GM19035 (cell line): ENCODE results near the gene SDC1.

Experiments used
- ATAC-seq: cut with Tn5 transposase; IDR thresholded peaks from one replicate; pipeline ENCODE4 v1.9.1; 2021; ENCODE audit not compliant: unreplicated experiment

SDC1 gene

DNA sequence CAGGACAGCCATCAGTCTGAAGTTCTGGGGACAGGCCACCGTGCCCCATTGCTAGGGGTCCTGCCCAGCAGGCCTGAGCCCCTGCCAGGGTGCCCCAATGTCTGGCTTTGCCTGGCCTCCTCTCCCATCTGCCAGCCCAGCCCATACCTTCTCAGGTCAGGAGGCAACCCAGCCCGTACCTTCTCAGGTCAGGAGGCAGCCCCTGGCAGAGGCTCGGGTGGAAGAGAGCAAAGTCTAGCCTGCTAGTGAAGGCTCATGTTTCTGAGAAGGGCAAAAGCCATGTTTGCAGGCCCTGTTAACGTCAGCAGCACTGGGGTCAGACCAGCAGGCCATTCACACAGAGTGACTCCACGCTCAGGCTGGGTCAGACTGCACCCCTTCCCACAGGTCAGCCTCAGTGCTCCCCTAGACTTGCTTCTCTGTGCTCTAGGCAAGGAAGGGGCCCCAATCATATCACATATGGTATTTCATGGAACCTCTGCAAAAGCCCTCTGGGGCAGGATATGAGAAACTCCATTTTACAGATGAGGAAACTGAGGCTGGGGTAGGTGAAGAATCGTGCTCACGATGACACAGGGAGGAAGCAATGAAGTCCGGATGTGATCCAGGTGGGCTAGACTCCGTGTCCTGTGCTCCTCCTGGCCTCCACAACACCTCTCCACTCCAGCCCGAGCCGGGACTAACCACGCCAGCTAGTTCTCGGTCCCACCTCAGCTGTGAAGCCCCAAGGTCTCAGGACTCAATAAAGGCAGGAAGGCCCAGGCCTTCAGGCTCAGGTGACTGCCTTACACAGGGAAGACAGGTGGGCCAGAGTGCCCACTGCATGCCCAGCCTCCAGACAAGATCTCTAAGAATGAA is 9.5 kb downstream of the SDC1 start:
- no peak for ATAC-seq

DNA sequence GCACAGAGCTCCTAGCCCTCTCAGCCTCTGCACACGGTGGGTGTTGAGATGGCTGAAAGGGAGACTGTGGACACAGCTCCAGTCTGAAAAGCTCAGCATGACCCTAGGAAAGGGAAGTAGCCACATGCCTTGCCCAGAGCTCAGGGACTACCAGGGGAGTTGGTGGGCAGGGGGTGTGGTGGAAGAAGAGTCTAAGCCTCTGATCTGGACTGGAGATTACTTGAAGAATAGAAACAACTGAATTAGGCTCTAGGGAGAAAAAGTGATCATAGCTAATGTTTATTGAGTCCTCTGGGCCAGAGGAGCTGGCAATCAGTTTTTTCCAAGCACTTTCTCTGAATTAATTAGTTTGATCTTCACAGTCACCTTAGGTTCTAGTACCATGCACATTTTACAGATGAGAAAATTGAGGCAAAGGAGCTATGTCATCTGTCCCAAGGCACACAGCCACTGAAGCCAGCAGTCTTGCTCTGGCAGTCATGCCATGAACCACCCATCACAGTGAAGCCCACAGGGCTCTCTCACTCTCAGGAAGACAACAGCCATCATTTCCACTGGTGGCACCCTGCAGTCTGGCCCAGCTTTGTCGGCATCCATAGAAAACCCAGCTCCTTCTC is 10.3 kb downstream of the SDC1 start:
- ATAC-seq: peak; percentile 2

DNA sequence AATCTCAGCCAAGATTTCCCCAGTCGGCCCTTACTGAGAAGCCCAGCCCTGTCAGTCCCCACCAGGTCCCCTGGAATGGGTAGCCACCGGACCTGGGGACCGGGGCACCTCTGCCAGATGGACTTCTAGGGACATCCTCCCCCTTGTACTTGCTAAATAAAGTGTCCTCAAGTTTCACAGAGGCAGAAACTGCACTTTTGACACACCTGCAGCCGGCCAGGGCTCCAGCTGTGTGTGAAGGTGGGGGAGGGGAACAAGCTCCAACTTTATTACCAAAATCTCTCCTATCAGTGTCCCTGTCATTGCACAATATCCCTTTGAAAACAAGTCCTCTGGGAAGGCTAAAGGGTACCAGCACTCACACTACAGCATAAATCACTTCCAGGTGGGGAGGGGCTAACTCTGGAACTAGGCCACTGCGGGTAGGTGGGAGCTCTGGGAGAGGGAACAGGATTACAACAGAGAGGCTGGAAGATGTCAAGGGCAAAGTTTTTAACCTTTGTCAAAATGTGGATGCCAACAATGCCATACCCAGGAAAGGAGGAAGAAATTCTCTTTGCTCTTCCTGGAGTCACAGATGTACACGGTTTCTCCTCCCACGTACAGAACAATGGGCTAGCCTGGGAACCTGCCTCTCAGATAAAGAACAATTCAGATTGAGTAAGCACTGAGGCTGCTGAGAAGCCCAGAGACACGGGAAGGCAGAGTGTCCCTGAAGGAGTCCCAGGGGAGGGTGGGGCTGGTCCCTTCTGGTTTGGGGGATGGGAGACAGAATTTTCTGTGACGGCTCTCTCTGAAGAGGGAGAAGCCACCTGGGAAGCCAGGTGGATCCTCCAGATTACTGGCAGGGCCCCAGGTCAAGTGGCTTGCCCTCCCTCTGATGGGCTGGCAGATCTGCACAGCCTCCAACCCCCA is 11.0 kb downstream of the SDC1 start:
- ATAC-seq: peak; percentile 48

DNA sequence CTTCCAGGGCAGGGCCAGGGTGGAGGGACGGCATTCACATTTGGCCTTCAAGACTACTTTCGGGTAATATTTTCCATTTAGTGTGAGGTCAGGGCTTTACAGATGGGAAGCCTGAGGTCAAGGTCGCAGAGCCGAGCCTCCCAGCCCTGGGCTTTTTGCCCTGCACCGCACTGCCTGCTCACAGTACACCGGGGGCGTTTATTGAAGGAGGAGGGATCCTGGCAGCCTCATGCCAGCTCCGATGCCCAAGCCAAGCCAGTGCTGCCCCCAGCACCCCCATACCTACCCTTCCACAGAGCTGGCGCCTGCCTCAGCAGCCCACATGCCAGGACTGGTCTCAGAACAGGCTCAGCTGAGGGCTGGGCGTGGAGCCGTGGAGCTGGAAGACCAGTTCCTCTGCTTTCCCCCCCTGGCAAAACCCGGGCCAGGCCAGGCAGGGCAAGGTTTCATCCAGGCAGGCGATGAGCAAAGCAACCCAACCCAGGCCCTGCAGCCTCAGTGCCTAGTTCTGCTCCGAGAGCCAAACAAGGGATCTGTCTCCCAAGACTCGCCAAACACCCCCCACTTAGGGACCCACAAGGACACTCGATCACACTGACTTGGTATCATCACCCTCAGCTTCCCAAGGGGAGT is 11.9 kb downstream of the SDC1 start:
- ATAC-seq: no peak

DNA sequence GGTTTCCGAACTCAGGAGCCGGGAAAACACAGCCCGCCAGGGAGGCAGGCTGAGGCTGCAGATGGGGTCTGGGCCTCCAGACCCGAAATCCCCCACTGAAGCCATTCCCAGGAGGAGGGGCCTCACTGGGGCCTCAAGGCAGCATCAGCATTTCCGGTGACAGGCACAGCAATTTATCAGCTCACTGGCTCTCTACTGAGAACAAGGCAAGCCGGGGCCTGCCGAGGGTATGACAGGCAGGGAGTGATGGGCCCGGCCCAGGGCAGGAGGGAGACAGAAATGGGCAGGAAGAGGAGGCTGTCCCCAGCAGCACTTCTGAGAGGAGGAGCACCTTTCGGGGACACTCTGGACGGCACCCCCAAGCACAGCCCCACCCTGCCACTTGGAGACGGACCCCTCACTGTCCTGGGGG is 12.5 kb downstream of the SDC1 start:
- ATAC-seq: no peak

DNA sequence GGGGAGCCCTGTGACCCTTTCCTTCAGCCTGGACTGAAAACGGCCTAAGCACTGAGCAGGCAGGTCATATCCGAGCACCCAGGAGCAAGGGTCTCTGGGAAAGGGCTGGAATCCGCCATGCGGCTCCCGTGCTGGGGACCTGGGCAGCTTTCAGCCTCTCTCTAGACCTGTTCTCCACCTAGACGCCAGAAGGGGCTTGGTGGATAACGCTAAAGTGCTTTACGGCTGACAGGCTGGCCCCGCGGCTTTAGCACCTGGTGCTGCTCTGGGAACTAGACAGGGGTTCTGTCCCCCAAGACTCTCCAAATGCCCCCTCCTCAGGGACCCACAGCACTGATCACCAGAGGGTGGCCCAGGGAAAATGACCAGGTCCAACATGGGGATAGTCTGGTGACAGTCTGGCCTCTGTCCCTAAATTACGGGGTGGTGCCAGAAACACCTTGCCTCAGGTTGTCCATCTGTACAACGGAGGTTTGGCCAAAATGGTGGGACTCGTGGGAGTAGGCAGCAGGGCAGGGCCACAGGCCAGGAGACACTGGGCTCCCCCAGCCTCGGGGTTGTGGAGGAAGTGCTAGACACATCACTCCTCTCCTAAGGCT is 13.0 kb downstream of the SDC1 start:
- ATAC-seq: no peak

DNA sequence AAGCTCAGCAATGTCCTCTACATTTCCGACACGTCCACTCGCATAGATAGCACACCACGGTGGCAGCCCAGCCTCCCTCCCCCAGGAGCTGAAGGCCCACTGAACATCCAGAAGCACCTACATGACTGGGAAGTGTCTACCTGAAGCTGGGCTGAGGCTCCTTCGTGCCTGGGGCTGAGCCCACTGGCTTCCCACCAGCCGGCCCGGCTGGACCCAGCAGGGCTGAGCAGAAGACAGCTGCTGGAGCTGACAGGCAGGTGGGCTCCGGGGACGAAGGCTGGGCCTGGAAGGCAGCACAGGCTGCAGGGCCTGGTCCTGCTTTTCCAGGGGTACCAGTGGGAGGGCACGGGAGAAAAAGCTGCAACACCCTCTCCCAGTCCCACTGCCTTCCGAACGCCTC is 13.5 kb downstream of the SDC1 start:
- no peak for ATAC-seq

- no peak for ATAC-seq
Observed at GRCh38 chr2:20210462-20210861, 14.5 kb downstream of the SDC1 start.

DNA sequence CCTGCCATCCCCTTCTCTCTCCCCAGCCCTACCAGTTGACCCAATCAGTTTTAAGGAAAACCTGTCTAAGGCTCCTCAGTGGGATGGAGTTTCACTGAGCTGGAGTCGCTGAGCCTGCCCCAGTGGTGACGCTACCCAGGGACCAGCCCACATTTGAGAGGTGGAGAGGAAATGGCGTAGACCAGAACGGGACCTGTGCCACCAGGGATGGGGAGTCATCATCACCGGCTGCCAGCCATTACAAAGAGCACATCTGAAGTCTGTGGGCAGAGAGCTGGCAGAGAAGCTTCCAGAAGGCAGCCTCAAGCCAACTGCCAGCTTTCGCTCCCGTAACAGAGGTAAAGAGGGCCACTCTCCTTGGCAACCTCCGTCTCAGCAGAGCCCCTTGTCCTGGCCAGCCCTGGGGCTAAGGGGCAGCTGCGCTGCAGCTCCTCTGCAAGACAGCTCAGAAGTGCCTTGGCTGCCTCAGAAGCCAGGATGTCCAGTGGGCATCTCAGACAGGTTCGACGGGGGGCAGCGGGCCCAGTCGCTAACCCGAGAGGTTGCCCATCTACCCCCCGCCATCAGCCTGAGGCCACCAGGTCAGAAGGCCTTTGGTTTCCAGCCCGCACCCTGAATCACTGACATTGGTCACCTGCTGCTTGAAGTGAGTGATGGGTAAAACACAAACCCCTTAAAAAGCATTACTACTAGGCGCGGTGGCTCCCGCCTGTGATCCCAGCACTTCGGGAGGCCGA is 15.4 kb downstream of the SDC1 start:
- ATAC-seq: no peak

GRCh38 chr2:20208476-20208859 is 16.5 kb downstream of the SDC1 start:
- ATAC-seq: no peak

- peak; percentile 65 for ATAC-seq
Observed at GRCh38 chr2:20207051-20207450, 17.9 kb downstream of the SDC1 start.

DNA sequence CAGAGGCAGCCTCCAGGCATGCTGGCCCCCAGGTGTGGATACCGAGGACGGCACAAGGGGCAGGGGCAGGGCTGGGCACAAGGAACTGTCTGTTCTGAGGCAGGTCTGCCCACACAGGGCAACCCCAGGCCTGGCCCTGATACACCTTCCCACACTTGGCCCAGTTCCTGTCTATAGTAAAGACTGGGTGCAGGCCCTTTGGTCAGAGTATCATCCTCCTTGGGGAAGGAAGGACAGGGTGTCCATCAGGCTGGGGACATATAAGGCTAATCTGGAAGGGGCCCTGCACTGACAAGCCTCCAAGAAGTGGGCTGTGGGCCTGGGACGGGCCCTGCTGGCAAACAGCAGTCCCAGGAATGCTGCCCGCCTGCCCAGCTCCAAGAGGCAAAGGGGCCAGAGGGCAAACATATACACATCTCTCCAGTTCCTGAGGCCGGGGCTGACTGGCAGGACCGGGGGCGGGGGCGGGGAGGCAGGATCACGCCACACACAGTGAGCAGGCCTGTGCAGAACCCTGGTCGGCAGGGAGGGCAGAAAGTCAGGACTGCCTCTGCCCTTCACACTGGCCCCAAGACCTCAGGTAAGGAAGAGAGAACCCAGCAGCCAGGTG is 18.9 kb downstream of the SDC1 start:
- ATAC-seq: no peak

DNA sequence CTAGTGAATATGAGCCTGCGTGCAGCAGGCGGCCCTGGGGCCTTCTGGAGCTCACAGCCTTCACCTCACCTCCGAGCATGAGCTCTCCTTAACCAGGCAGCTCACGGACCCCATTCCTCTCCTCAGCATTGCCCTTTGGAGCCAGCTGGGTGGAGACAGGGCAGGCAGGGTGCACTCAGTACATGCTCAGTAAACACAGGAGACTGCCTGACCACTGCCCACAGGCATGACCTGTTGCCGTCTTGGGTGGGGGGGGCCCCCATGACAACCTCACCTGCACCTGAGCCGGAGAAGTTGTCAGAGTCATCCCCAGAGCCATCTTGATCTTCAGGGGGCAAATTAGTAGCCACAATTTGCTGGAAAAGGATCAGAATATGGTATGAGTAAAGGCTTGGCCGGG is 19.9 kb downstream of the SDC1 start:
- ATAC-seq: no peak

- no peak for ATAC-seq
Observed at GRCh38 chr2:20203521-20204225, 21.3 kb downstream of the SDC1 start.

- no peak for ATAC-seq
Observed at GRCh38 chr2:20203072-20203471, 21.9 kb downstream of the SDC1 start.

DNA sequence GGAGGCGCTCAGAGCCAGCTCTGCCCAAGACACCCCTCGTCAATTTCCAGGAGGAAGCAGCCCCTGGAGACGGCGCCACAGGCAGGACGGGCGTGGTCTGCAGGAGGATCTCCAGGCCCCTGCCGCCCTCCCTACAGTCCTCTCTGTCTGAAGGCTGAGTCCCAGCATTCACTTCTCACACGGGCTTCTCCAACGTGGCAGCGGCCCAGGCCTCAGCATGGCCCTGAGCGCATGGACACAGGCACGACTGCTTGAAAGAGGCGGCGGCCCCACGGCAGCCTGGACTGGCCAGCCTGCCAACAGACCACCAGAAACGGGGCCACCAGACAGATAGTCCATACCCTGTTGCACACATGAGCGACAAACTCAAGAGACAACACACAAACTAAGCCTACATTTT is 23.3 kb downstream of the SDC1 start:
- ATAC-seq: no peak

GRCh38 chr2:20200697-20201555 is 24.0 kb downstream of the SDC1 start:
- ATAC-seq: no peak

DNA sequence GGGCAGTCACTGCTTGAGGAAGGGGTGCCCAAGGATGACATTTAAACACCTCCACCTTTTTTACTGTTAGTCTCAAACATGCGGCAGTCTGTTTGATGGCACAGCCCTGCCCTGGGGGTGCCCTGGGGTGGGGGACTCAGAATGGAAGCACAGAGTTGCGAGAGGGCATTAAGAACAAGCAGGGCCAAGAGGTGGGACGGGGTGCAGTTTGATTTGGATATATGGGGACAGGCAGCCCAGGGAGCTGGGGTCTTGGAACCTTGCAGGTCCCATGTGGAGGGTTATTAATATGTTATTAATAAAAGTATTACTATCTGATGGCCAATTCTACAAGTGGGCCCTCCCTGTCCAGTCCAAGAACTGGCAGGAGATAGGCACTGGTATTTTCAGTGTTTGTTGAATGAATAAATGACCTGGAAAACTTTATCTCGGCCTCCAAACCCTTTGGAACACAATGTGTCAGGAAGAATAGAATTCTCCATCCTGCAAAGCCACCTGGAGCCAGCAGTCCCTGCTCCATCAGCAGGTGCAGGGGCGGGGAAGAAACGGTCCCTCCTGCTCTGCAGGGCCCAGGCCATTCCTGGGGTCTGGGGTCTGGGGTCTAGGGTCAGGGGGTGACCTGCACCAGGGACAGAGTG is 25.2 kb downstream of the SDC1 start:
- no peak for ATAC-seq
